Spleen (tissue), 7 donors: ENCODE data around the gene PWP1.

Experiments used
- CTCF ChIP-seq, 11 experiments: fragments of 200-600 bp in 7 of 11; fragments of 450-650 bp in 4 of 11; sonication (generic) in 4 of 11; IDR thresholded peaks in 8 of 11; conservative IDR thresholded peaks in 3 of 11; 1 replicate in 7 of 11; 2 replicates in 4 of 11; pipeline versions ENCODE4 v1.4.0 to v1.8.0; 2016 to 2021; ENCODE audit warnings: antibody characterized with exemption in 11 of 11, inconsistent platforms in 4 of 11, mild to moderate bottlenecking in 1 of 11
- POLR2A ChIP-seq, 3 donors: fragments of 450-650 bp; IDR thresholded peaks; one replicate each; pipeline ENCODE4 v1.5.1; 2017; ENCODE audit warnings: antibody characterized with exemption in 3 of 3, mild to moderate bottlenecking in 1 of 3
- POLR2AphosphoS5 ChIP-seq, 3 donors: sonication (generic); formaldehyde crosslinking; IDR thresholded peaks; one replicate each; pipeline ENCODE4 v1.5.1; 2017; ENCODE audit warnings: antibody characterized with exemption in 3 of 3
- donor health status: DM: no; HTN: no; CAD: no; lungs with moderate emphysema.
- donor health status: DM: no; HTN: no; CAD: no.
- donor health status: DM: no; HTN: no; CAD: no.

- TF ChIP-seq CTCF (IDR thresholded peaks at IDR 0.05 in 8 of 11, conservative IDR thresholded peaks at IDR 0.05 in 3 of 11) (no peak), POLR2AphosphoS5 (IDR thresholded peaks at IDR 0.05) (no peak), POLR2A (IDR thresholded peaks at IDR 0.05) (no peak)
These were observed 43.4 kb upstream of the PWP1 start for GRCh38 chr12:107642240-107642639.
